Embryonic facial prominence (tissue), 1 donor: Measurements from ENCODE around the gene TMPRSS11E.
"Not testable (repeated sequence)": the region's sequence is repeated elsewhere in the genome, so short reads cannot be mapped to it uniquely, and the experiment has no call there.

ENCODE experiments used
- DNase-seq: peaks from one replicate; pipeline ENCODE4 v3.0.0-alpha.2; 2016; ENCODE audit errors: extremely low spot score

Gene TMPRSS11E

DNA sequence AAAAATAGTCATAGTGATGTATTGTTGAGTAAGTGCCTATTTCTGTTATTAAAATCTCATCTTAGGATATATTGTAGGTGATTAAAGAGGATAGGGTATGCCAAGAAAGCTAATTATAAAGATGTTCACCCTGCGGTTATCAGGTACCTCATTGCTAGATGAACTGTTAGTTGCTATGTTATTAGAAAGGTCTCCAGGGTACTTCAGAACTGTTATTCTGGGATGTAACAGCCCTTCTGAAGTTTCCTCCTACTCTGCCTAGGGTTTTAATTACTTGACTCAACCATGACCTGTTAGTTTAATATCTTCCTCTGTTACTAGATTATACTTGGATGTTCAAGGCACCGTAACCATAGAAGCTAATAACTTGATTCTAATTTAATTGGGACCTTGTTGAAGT lies 15.4 kb downstream of the TMPRSS11E start:
- DNase-seq = no peak

DNA sequence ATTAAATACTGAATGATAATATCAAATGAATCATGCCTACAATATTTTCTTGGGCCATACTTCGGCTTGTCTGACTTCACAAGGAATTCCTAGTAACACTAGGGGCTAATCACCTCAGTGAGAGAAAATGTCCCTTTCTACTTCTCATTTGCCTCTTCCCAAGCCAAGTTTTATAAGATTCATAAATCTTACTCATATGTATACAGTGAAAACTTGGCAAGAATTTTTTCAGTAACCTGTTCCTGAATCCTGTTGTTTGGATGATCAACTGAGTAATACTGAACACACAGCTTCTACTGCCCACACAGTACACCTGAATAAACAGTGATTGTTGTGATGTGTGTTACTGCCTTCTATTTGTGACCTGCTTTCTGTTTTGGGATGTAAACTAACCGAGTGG lies 16.5 kb downstream of the TMPRSS11E start:
- no peak for DNase-seq

- DNase-seq = no peak
Measured at GRCh38 chr4:68465058-68465457, 17.8 kb downstream of the TMPRSS11E start.

DNA sequence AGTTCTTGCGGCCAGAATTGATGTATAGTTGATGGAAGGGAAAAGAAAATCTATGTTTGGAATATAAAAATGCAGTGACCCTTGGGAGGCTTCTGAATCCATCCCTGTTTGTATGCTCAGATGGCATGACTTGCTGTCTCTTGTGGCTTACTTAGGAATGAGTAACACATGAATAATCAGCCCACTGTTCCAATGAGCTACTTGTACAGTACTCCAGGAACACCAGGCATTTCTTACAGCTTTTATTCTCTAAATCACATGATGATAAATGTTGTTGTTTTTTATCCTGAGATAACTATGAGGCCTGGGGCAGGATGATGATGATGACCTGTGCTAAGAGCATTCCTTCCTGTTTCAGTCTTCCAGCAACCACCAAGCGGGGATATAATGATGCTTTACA lies 18.9 kb downstream of the TMPRSS11E start:
- no peak for DNase-seq

GRCh38 chr4:68466751-68467150 lies 19.5 kb downstream of the TMPRSS11E start:
- DNase-seq = no peak

- no peak for DNase-seq
Measured at GRCh38 chr4:68469482-68469881, 22.2 kb downstream of the TMPRSS11E start.

- no peak for DNase-seq
Measured at GRCh38 chr4:68476191-68476590, 28.9 kb downstream of the TMPRSS11E start.

DNA sequence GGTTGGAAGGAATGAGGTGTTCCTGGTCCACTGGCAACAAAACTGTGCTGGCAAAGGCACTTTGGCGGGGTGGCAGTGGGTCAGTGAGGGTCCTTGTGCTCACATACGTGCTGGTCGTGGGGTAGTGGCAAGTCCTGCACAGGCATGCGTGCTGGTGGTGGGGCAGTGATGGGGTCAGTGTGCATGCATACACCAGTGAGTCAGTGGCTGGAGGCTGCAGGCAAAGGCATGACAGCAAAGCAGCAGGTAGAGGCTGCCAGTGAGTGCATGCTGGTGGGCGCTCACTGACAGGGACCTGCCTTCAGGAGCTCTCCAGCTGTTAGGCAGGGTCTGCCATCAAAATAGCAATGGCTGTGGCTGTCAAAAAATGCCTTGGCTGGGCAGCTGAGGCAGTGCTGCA lies 42.1 kb downstream of the TMPRSS11E start:
- no peak for DNase-seq

GRCh38 chr4:68490826-68491457 lies 43.7 kb downstream of the TMPRSS11E start:
- DNase-seq = no peak

DNA sequence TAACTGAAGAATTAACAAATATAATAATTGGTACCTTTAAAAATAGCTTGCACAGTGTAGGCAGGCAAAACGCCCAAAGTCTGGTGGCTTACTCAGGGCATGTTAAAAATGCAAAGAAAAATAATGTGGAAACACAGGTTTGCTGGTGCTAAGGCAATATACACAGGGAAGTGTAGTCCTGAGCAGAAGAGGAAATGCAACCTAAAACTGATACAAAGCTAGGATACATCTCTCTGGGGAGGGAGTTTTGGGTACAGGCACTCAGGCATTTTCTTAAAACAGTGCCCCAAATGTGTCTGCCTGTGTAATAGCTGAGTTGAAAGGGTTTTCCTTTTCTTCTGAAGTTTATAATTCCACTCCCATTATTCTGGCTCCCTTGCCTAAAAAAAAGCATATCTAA lies 47.4 kb downstream of the TMPRSS11E start:
- no peak for DNase-seq

DNA sequence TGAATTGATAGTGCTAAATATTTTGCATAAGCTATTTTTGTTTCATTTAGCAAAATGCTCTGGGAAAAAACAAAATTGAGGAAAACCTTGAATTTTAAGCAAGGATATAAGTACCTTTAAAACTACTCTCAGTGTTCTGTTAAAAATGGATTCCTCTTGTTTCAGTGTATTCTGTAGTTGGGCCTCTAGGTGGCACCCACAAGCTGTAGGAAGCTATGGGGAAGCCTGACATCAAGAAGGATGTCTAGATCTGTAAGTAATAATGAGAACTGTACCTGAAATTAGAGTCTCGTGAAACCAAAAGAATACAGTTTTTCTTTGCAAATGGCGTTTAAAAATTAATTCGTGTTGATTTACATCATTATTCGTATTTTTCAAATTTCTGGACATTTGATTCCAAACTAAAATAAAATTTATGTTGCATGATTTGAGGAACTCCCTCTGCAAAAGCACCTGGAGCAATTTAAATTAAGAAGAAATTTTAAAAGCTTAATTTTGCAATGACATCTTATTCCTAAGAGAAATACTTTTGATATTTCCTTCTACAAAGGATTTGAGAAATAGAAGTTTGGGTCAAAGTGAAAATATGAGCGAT lies 51.2 kb downstream of the TMPRSS11E start:
- peak; percentile 33 for DNase-seq

GRCh38 chr4:68499021-68499420 lies 51.8 kb downstream of the TMPRSS11E start:
- no peak for DNase-seq

GRCh38 chr4:68503462-68503861 lies 56.2 kb downstream of the TMPRSS11E start:
- DNase-seq = not testable (repeated sequence)

- DNase-seq = not testable (repeated sequence)
Measured at GRCh38 chr4:68504836-68505235, 57.6 kb downstream of the TMPRSS11E start.

- not testable (repeated sequence) for DNase-seq
Measured at GRCh38 chr4:68505452-68505851, 58.2 kb downstream of the TMPRSS11E start.

DNA sequence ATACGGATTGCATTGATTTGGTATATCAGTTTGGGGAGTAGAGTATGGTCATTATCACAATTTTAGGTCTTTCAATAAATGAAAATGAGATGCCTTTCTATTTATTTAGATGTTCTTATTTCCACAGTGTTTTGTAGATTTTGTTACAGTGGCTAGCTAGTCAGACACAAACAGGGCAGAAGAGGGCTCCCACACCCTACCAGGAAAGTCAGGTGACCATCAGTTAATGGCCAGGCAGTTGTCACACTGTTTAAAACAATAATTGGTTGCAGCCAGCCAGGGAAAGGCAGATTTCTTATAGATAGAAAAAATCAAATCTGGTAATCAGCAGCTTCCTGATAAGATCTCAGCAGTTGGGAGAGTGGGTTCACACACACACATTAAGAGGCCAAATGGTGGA lies 71.6 kb downstream of the TMPRSS11E start:
- DNase-seq = no peak

DNA sequence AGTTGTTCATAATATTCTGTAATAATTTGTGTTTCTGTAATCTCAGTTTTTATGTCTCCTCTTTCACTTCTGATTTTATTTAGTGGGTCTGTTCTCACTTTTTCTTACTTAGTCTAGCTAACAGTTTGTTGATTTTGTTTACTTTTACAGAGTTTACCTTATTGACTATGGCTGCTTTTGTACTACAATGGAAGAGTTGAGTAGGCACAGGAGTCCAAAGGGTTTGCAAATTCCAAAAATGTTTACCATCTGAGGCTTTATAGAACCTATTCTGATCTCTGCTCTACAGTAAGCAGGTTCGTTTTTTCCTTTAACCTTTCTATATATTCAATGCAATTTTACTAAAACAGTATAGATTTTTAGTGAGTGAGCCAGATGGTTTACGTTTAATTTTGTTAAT lies 73.7 kb downstream of the TMPRSS11E start:
- no peak for DNase-seq

- not testable (repeated sequence) for DNase-seq
Measured at GRCh38 chr4:68522232-68522631, 75.0 kb downstream of the TMPRSS11E start.

GRCh38 chr4:68535974-68536373 lies 88.7 kb downstream of the TMPRSS11E start:
- no peak for DNase-seq

- no peak for DNase-seq
Measured at GRCh38 chr4:68536375-68536774, 89.1 kb downstream of the TMPRSS11E start.

DNA sequence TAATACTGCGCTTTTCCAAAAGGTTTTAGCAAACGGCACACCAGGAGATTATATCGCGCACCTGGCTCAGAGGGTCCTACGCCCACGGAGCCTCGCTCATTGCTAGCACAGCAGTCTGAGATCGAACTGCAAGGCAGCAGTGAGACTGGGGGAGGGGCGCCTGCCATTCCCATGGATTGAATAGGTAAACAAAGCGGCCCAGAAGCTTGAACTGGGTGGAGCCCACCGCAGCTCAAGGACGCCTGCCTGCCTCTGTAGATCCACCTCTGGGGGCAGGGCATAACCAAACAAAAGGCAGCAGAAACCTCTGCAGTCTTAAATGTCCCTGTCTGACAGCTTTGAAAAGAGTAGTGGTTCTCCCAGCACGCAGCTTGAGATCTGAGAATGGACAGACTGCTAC lies 95.5 kb downstream of the TMPRSS11E start:
- DNase-seq = not testable (repeated sequence)
